Stomach (tissue), 9 donors: ENCODE results near the gene TARBP1. TPM values are rescaled to one million over a fixed set of nuclear protein-coding genes. Genes with fewer than 3 reads are reported as not detected.

Experiments used
- DNase-seq, 2 donors: peaks; one replicate each; pipeline versions ENCODE4 v3.0.0 to v3.0.0-alpha.2; 2013 to 2019
- H3K27ac ChIP-seq, 5 donors: fragments of 200-600 bp in 4 of 5; sonication (generic) in 4 of 5; one replicate each; pipeline ENCODE4 v1.5.1; 2013 to 2019; ENCODE audit warnings: mild to moderate bottlenecking in 1 of 5, moderate library complexity in 1 of 5
- H3K27me3 ChIP-seq, 3 donors: fragments of 200-600 bp; sonication (generic); one replicate each; pipeline ENCODE4 v1.5.1; 2017 to 2019; ENCODE audit warnings: mixed run types in 1 of 3
- H3K36me3 ChIP-seq, 4 donors: fragments of 200-600 bp; sonication (generic); 1 replicate in 3 of 4; 2 replicates in 1 of 4; pipeline ENCODE4 v1.5.1; 2016 to 2019
- H3K4me1 ChIP-seq, 4 donors: fragments of 200-600 bp; sonication (generic); one replicate each; pipeline ENCODE4 v1.5.1; 2016 to 2019
- H3K4me3 ChIP-seq, 4 donors: fragments of 200-600 bp; sonication (generic) in 3 of 4; one replicate each; pipeline ENCODE4 v1.5.1; 2016 to 2019; ENCODE audit warnings: mild to moderate bottlenecking in 1 of 4
- H3K9me3 ChIP-seq, 4 donors: fragments of 200-600 bp; sonication (generic); one replicate each; pipeline ENCODE4 v1.5.1; 2016 to 2019
- CTCF ChIP-seq, 7 experiments: fragments of 450-650 bp in 4 of 7; fragments of 200-600 bp in 3 of 7; sonication (generic) in 3 of 7; IDR thresholded peaks; one replicate each; pipeline ENCODE4 v1.5.1; 2016 to 2019; ENCODE audit warnings: antibody characterized with exemption in 7 of 7, control low read depth in 2 of 7, mild to moderate bottlenecking in 1 of 7
- EP300 ChIP-seq: sonication (generic); formaldehyde crosslinking; IDR thresholded peaks from one replicate; pipeline ENCODE4 v1.6.1; 2017; ENCODE audit warnings: antibody characterized with exemption
- POLR2A ChIP-seq, 4 donors: fragments of 450-650 bp; IDR thresholded peaks; one replicate each; pipeline ENCODE4 v1.6.1; 2016; ENCODE audit warnings: antibody characterized with exemption in 4 of 4, control low read depth in 2 of 4, mild to moderate bottlenecking in 1 of 4, moderate library complexity in 1 of 4
- POLR2AphosphoS5 ChIP-seq, 3 donors: sonication (generic); formaldehyde crosslinking; IDR thresholded peaks; one replicate each; pipeline ENCODE4 v1.6.1; 2016; ENCODE audit warnings: antibody characterized with exemption in 3 of 3
- WGBS, 5 donors: extraction: QIAGEN DNeasy Blood & Tissue Kit in 3 of 5; methylation state at CpG; one replicate each; pipeline versions ENCODE4 v1.1.5 to v1.1.7; 2013 to 2018; 5-methylcytosine and 5-hydroxymethylcytosine counted together
- intact Hi-C: fragments of 100-400 bp; cut with DNase I; formaldehyde crosslinking; loops from one replicate; pipeline ENCODE4 v1.15.1; 2023; ENCODE audit warnings: low total_unique reads
- polyA plus RNA-seq, 3 donors: library from polyadenylated mRNA; stranded (reverse); fragments of 200-250 nt; gene quantifications; one replicate each; pipeline ENCODE4 v1.2.3, GENCODE V29; 2013
- total RNA-seq, 5 donors: library from RNA; depleted of rRNA; stranded (reverse); fragments of >200 nt; gene quantifications; one replicate each; pipeline versions ENCODE4 v1.1.0 to v1.2.3, GENCODE V29; 2014 to 2016
- donor health status: healthy with polysubstance abuse.
- donor health status: Bipolar disorder and iron deficiency.
- donor health status: healthy.

The TARBP1 gene
- total and polyA plus RNA-seq, 8 donors: 5.7 to 63.2 (median 30.3) TPM

- peak in 1 of 2 donors; percentile 83 for DNase-seq
- H3K4me3 ChIP-seq: no peak overlapping the region
- intact Hi-C loops: loop anchor here (10.0 kb wide), 1 partner anchor 469 kb away; no protein-coding TSS in a partner anchor
- no peaks in the 10 kb centered on the region for H3K27me3 ChIP-seq
- no peaks in the 10 kb centered on the region for H3K36me3 ChIP-seq
- TF ChIP-seq POLR2AphosphoS5 (IDR thresholded peaks at IDR 0.05) (no peak), POLR2A (IDR thresholded peaks at IDR 0.05) (no peak), EP300 (no peak), CTCF (IDR thresholded peaks at IDR 0.05) (no peak)
- WGBS, 5 donors: 47 to 55% (median 50%) methylated on average over 7 of the region's 7 CpGs
- H3K27ac ChIP-seq: peak overlapping the region in 3 of 5 donors; percentile 12 to 69 (median 30)
- H3K9me3 ChIP-seq: no peaks in the 10 kb centered on the region
- H3K4me1 ChIP-seq: peaks cover 13 to 34% (median 20%) of the 10 kb centered on the region in 4 donors
Measured at GRCh38 chr1:234495231-234495990, 16.4 kb upstream of the TARBP1 start.

GRCh38 chr1:234494049-234494448 is 15.1 kb upstream of the TARBP1 start:
- no peaks in the 10 kb centered on the region for H3K9me3 ChIP-seq
- TF ChIP-seq POLR2AphosphoS5 (IDR thresholded peaks at IDR 0.05) (no peak), EP300 (no peak), POLR2A (IDR thresholded peaks at IDR 0.05) (no peak), CTCF (IDR thresholded peaks at IDR 0.05) (no peak)
- no peaks in the 10 kb centered on the region for H3K27me3 ChIP-seq
- H3K4me1 ChIP-seq: peaks cover 0 to 20% (median 8%) of the 10 kb centered on the region in 4 donors
- no peak overlapping the region for H3K4me3 ChIP-seq
- no peak overlapping the region for H3K27ac ChIP-seq
- intact Hi-C loops: loop anchor here (5.0 to 10.0 kb wide), 2 partner anchors 471 to 598 kb away; no protein-coding TSS in a partner anchor
- WGBS, 5 donors: 88 to 94% (median 93%) methylated on average over 4 of the region's 4 CpGs
- H3K36me3 ChIP-seq: no peaks in the 10 kb centered on the region
- DNase-seq: no peak

- WGBS, 5 donors: 34 to 75% (median 48%) methylated on average over 4 of the region's 4 CpGs
Measured at GRCh38 chr1:234490793-234491479, 12.0 kb upstream of the TARBP1 start.

More at GRCh38 chr1:234490793-234491479, 12.0 kb upstream of the TARBP1 start:
- Histone ChIP-seq H3K4me3 (no peak overlapping the region), H3K9me3 (no peaks in the 10 kb centered on the region), H3K27ac (no peak overlapping the region), H3K4me1 (peaks cover 6 to 26% (median 13%) of the 10 kb centered on the region in 4 donors), H3K27me3 (no peaks in the 10 kb centered on the region), H3K36me3 (no peaks in the 10 kb centered on the region)
- intact Hi-C loops: loop anchor here (5.0 to 10.0 kb wide), 2 partner anchors 474 to 601 kb away; no protein-coding TSS in a partner anchor
- no peak for TF ChIP-seq POLR2AphosphoS5 (IDR thresholded peaks at IDR 0.05)
- no peak for TF ChIP-seq EP300
- no peak for TF ChIP-seq POLR2A (IDR thresholded peaks at IDR 0.05)
- TF ChIP-seq CTCF (IDR thresholded peaks at IDR 0.05): no peak
- no peak for DNase-seq
